Kidney epithelial cell (primary cell): Measurements from ENCODE around the gene CD6. TPM values are rescaled to one million over a fixed set of nuclear protein-coding genes. Genes with fewer than 3 reads are reported as not detected.

Experiments
- DNase-seq: peaks from one replicate; pipeline ENCODE4 v3.0.0-alpha.2; 2010; ENCODE audit warnings: low read depth
- H3K27me3 ChIP-seq: 2 replicates; pipeline ENCODE4 v1.6.0; 2011; ENCODE audit warnings: low read length; ENCODE audit not compliant: control insufficient read depth, insufficient read depth
- H3K36me3 ChIP-seq: 2 replicates; pipeline ENCODE4 v1.5.1; 2011; ENCODE audit warnings: low read length; ENCODE audit not compliant: control insufficient read depth, insufficient read depth
- H3K4me3 ChIP-seq: 2 replicates; pipeline ENCODE4 v1.5.1; 2011; ENCODE audit warnings: low read depth, mild to moderate bottlenecking, control low read depth, low read length
- CTCF ChIP-seq: IDR thresholded peaks from 2 replicates; pipeline ENCODE4 v1.5.1; 2011; ENCODE audit warnings: mild to moderate bottlenecking, moderate library complexity, low read length, control low read depth, inconsistent platforms; ENCODE audit not compliant: insufficient read depth, poor library complexity, severe bottlenecking
- total RNA-seq: library from RNA; depleted of rRNA; stranded (reverse); fragments of >200 nt; gene quantifications from 2 replicates; pipeline ENCODE4 v1.2.3, GENCODE V29; 2015

Gene CD6
- total RNA-seq, 1 donor from 2014 or later, result 0.29 TPM

GRCh38 chr11:60937811-60938210, 33.7 kb upstream of the CD6 start:
- TF ChIP-seq CTCF, result no peak

DNA sequence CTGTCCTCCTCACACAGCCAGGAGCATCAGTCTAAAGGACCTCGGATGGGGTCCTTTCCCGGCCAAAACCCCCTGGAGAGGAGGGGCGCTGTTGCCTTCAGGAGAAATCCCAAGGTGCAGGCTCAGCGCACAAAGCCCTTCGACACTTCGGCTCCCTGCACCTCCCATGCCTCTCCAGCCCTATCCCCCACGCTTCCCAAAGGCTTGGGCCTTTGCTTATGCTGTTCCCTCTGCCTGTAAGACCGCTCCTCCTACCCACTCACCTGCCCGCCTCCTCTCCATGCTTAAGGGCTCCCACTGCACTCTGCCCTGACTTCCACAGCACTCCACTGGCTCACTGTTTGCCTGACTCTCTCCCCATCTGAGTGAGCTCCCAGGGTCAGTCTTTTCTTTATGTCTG, 33.0 kb upstream of the CD6 start:
- Histone ChIP-seq H3K27me3 (no peaks in the 10 kb centered on the region), H3K4me3 (no peak overlapping the region), H3K36me3 (no peaks in the 10 kb centered on the region)
- TF ChIP-seq CTCF, result no peak
- DNase-seq, result no peak

More at GRCh38 chr11:60937811-60938210, 33.7 kb upstream of the CD6 start:
- Histone ChIP-seq H3K4me3 (no peak overlapping the region), H3K36me3 (no peaks in the 10 kb centered on the region), H3K27me3 (no peaks in the 10 kb centered on the region)
- DNase-seq, result no peak

GRCh38 chr11:60939301-60939700, 32.2 kb upstream of the CD6 start:
- no peak for DNase-seq
- no peaks in the 10 kb centered on the region for H3K36me3 ChIP-seq
- no peak overlapping the region for H3K4me3 ChIP-seq
- H3K27me3 ChIP-seq, result no peaks in the 10 kb centered on the region
- no peak for TF ChIP-seq CTCF

- Histone ChIP-seq H3K36me3 (no peaks in the 10 kb centered on the region), H3K27me3 (no peaks in the 10 kb centered on the region), H3K4me3 (no peak overlapping the region)
- TF ChIP-seq CTCF, result no peak
- no peak for DNase-seq
These were observed 31.6 kb upstream of the CD6 start for GRCh38 chr11:60939855-60940254.

- Histone ChIP-seq H3K4me3 (no peak overlapping the region), H3K27me3 (no peaks in the 10 kb centered on the region), H3K36me3 (no peaks in the 10 kb centered on the region)
- TF ChIP-seq CTCF, result no peak
- DNase-seq, result no peak
These were observed 29.9 kb upstream of the CD6 start for GRCh38 chr11:60941371-60942119.

DNA sequence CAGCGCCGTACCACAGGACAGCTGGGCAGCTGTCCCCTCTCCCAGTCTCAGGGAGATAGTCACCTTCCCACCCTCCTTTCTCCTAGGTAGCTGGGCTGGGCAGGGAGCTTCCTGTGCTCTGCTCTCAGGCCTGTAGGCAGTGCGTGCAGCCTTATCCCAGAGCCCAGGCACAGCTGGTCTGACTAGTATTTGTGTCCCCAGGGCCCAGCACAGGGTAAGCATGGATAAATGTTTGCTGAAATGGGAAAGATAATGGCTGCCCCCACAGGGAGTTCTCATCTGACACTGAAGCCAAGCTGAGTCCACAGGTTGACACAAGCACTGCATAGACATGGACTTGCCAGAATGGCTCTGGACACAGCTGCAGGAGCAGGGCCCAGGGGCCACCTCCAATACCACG, 29.3 kb upstream of the CD6 start:
- H3K36me3 ChIP-seq, result no peaks in the 10 kb centered on the region
- TF ChIP-seq CTCF, result no peak
- no peak overlapping the region for H3K4me3 ChIP-seq
- DNase-seq, result no peak
- H3K27me3 ChIP-seq, result no peaks in the 10 kb centered on the region
